Erythroblast (primary cell): Measurements from ENCODE around the gene RFC3.

ENCODE experiments used
- GATA1 ChIP-seq: IDR thresholded peaks from 2 replicates; pipeline ENCODE4 v1.6.1; 2011; ENCODE audit warnings: low read depth, mild to moderate bottlenecking, control low read depth, low read length, moderate library complexity
- POLR2A ChIP-seq: IDR thresholded peaks from 2 replicates; pipeline ENCODE4 v1.6.1; 2011; ENCODE audit warnings: mild to moderate bottlenecking, low read length

DNA sequence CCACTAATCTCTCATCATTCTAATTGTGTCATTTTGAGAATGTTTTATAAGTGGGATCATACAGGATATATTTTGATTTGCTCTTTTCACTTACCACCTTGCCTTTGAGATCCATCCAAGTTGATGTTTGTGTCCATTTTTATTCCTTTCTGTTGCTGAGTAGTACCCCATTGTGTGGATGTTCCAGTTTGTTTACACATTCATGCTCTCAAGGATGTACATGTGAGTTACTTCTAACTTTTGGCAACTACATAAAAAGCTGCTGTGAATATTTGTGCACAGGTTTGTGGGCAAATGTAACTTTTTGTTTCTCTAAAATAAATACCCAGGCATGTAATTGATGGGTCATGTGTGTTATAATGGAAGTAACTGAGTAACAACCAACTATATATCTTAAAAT, 64.9 kb downstream of the RFC3 start:
- TF ChIP-seq POLR2A (no peak), GATA1 (no peak)
